Hippocampal formation (tissue), 2 donors: ENCODE data around the gene MAN2B2.

Source experiments
- DNase-seq, 2 donors: peaks; one replicate each; lab custom pipeline; 2025; lab: John Stamatoyannopoulos, UW

MAN2B2 gene

DNA sequence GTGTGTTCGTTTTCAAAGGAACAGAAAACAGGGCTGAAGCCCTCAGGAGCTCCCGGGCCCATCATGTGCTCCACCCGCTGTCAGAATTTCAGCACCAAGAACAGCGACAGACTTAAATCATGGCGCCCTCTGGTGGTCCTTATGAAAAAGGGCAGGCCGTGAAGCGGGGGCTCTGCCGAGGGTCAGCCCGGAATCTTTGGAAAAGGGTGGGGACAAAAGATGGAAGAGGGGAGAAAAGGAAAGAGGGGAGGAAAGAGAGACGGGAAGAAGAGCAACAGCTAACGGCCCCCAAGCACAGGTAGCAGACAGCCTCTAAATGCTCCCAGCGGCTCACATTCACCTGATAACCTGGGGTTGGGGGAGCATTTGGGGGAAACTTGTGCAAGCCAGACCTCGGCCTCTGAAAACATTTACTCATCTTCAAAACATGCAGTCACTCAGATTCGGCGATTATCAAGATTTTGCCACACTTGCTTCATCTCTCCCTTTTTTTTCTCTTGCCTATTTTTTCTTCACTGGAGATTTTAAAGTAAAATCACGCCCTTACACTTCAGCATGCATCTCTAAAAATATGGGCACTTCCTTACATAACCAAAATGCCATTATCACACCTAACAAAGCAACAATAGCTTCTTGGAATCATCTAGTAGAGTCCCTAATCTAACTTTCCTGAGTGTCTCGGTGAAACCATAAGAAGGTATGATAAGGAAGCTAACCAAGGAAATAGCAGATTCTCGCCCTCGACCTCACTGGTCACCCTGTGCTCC is 28.1 kb upstream of the MAN2B2 start:
- DNase-seq, result peak in 1 of 2 donors; percentile 66

DNA sequence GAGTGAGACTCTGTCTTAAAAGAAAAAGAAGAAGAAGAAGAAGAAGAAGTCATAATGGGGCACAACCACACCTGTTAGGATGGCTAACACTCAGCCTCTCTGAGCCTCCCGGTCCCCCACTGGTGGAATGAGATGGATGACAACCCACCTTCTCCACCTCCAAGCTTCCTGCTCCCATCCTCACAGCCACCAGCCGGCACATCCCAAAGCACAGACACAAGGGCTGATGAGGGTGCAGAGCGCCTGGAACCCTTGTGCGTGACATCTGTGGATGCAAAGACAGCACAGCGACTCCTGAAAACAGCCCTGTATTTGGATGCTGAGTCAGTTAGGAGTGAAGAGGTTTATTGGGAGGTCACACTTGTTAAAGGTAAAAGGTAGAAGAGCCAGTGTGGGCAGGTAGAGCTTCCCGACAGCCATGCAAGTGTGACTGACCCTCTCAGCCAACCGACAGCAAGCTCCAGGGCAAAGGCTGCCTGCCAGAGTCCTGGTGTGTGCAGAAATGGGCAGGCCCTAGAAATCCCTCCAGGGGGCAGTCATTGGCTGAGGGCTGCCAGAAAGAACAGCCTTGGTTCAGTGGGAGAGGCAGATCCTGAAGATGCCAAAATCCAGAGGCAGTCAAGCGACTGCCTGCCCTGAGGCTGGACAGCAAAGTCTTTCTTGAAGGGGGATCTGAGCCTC is 26.6 kb upstream of the MAN2B2 start:
- DNase-seq, result peak in 1 of 2 donors; percentile 31

- no peak for DNase-seq
Measured at GRCh38 chr4:6548882-6549230, 26.1 kb upstream of the MAN2B2 start.

GRCh38 chr4:6549445-6549844 is 25.5 kb upstream of the MAN2B2 start:
- no peak for DNase-seq

GRCh38 chr4:6549890-6550620 is 24.9 kb upstream of the MAN2B2 start:
- DNase-seq, result no peak

- DNase-seq, result no peak
Measured at GRCh38 chr4:6550821-6551220, 24.2 kb upstream of the MAN2B2 start.

GRCh38 chr4:6551660-6552059 is 23.3 kb upstream of the MAN2B2 start:
- DNase-seq, result no peak

DNA sequence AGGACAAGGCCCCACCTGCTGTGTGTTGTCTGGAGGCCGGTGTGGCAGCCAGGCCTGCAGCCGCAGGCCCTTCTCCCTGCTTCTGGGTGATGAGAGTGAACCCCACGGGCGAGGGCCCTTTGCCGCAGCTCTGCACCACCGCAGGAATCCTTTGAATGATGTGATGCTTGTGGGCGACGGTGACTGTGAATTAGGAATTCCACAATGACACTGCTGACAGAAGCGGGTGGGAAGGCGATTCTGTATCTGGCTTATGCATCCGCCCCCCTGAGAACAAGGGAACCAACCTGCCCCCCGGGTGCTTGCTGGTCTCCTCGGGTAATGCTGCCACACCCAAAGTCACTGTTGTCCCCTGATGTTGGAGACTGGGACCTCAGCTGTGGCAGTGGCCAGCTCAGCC is 19.5 kb upstream of the MAN2B2 start:
- no peak for DNase-seq

DNA sequence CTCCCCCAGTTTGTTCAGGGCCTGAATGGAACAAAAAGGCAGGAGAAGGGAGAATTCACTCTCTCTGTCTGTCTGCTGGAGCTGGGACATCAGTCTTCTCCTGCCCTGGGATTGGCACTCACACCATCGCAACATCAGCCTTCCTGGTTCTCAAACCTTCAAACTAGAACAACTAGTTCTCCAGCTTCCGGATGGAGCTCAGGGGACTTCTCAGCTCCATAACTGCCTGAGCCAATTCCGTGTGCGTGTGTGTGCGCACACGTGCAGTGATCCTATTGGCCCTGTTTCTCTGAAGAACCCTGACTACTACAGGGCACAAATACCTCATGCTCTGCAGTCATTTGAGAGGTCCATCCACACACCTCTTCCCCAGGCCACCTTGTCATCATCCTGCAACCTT is 18.7 kb upstream of the MAN2B2 start:
- DNase-seq, result no peak

- no peak for DNase-seq
Measured at GRCh38 chr4:6557185-6557584, 17.8 kb upstream of the MAN2B2 start.

GRCh38 chr4:6557856-6558255 is 17.1 kb upstream of the MAN2B2 start:
- DNase-seq, result no peak

GRCh38 chr4:6560416-6561172 is 14.4 kb upstream of the MAN2B2 start:
- no peak for DNase-seq

DNA sequence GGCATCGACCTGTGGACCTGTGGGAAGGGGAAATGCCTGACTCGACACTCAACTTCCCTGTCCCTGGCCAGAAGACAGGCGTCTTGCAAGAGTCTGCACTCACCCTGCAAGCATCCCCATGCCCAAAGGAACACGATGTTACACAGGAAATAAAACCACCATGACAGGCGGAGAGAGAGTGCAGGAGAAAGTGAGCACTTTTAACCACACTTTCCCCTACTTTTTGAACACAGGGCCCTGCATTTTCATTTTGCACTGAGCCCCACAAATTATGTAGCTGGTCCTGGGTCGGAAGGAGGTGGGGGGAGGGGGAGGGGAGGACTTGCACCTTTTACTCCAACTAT is 13.8 kb upstream of the MAN2B2 start:
- DNase-seq, result no peak

GRCh38 chr4:6561706-6562371 is 13.2 kb upstream of the MAN2B2 start:
- no peak for DNase-seq

DNA sequence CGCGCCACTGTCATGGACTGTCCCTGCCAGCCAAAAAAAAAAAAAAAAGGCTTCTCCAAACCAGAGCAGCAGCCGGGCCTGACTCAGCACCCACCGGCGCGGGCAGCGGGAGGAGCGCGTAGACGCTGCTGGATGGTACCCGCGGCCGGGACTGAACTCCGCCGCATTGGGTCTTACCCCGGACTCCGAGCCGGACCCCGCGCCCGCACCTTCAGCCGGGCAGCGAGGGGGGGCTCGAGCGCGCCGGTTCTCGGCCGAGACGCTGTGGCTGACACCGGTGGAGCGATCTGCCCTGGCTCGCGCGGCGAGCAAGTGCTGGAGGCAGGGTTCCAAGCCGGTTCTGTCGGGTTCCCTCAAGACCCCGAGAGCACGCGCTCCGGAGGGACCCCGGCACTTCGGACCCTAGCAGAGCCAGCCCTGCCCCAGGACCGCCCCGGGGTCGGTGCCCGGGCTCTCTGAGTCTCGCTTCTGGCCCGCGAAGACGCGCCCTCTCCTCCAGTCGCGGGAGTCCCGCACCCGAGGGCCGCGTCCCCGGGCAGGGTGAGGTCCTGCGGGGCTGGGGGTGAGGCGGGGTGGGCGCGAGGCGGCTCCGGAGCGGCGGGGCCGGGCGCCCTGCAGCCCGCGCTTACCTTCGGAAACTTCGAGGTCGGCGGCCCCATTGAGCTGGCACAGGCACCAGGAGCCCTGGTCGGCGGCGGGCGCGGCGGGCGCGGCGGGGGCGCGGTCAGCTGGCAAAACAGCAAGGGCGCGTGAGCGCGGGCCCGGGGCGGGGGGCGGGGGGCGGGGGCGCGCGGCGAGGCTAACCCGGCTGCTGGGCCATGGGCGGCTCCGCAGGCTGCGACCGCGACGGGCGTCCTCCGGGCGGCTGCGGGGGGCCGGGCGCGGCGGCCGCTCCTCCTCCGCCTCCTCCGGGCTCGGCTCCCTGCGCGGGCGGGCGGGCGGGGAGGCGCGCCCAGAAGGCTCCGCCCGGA is 11.8 kb upstream of the MAN2B2 start:
- no peak for DNase-seq

- DNase-seq, result no peak
Measured at GRCh38 chr4:6563935-6564645, 10.9 kb upstream of the MAN2B2 start.

GRCh38 chr4:6565691-6566390 is 9.1 kb upstream of the MAN2B2 start:
- no peak for DNase-seq

- DNase-seq, result no peak
Measured at GRCh38 chr4:6566391-6567190, 8.4 kb upstream of the MAN2B2 start.

DNA sequence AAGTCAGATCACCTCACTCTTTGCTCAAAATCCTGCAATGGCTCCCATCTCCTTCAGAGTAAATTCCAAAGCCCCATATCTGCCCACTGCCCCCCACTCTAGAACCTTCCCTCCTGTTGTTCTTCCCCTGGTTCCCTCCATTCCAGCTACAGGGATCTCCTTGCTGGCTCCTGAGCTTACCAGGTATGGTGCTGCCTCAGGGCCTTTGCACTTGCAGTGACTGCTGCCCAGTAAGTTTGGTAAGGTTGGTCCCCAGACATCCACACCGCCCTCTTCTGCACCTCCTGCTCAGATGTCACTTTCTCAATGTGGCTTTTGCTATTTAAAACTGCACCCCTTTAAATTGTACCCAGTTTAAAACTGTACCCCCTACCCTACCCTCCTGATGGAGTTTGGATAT is 7.8 kb upstream of the MAN2B2 start:
- no peak for DNase-seq
